Panc1 (cell line): ENCODE measurements around the gene TENM3. TPM values are rescaled to one million over a fixed set of nuclear protein-coding genes. Genes with fewer than 3 reads are reported as not detected.

Experiments
- ATAC-seq: fragments of 200-7000 bp; cut with Tn5 transposase; 2 replicates; pipeline ENCODE4 v1.9.1; 2020; ENCODE audit warnings: mild to moderate bottlenecking, moderate library complexity
- BruUV-seq: library from RNA; stranded (reverse); fragments of 400-500 nt; replicated peaks from 2 replicates; lab custom pipeline; 2021; lab: Mats Ljungman, UMichigan
- CTCF ChIA-PET: fragments of 300-600 bp; sonication (Branson Sonifier 250); formaldehyde crosslinking; loops from one replicate; lab custom pipeline; 2022; ENCODE audit warnings: antibody characterized with exemption; lab: Charles Lee
- POLR2A ChIA-PET: fragments of 300-600 bp; sonication (Branson Sonifier 250); formaldehyde crosslinking; loops from one replicate; lab custom pipeline; 2022; ENCODE audit warnings: antibody characterized with exemption; lab: Charles Lee
- DNase-seq: peaks from one replicate; pipeline ENCODE4 v3.0.0-alpha.2; 2010; ENCODE audit warnings: low read depth, low spot score
- H3K27ac ChIP-seq: 2 replicates; pipeline ENCODE4 v1.5.1; 2011; ENCODE audit warnings: mild to moderate bottlenecking, low read length, inconsistent platforms
- H3K27me3 ChIP-seq: fragments of 200-500 bp; sonication (Bioruptor generic); 2 replicates; pipeline ENCODE4 v1.6.0; 2014; ENCODE audit warnings: low read length, inconsistent platforms; ENCODE audit not compliant: control insufficient read depth, insufficient read depth
- H3K36me3 ChIP-seq: fragments of 200-500 bp; sonication (Bioruptor generic); 2 replicates; pipeline ENCODE4 v1.5.1; 2014; ENCODE audit warnings: inconsistent platforms, mild to moderate bottlenecking, low read length, moderate library complexity; ENCODE audit not compliant: control insufficient read depth, insufficient read depth
- H3K4me1 ChIP-seq: 2 replicates; pipeline ENCODE4 v1.5.1; 2011; ENCODE audit warnings: inconsistent platforms, mild to moderate bottlenecking, low read length, moderate library complexity; ENCODE audit not compliant: control insufficient read depth, insufficient read depth
- H3K4me3 ChIP-seq, 2 experiments: 2 replicates each; pipeline ENCODE4 v1.5.1; 2011 to 2012; ENCODE audit warnings: low read depth in 2 of 2, low read length in 2 of 2, mild to moderate bottlenecking in 2 of 2, inconsistent platforms in 1 of 2, moderate library complexity in 1 of 2
- H3K9me3 ChIP-seq: fragments of 200-500 bp; sonication (Bioruptor generic); 2 replicates; pipeline ENCODE4 v1.5.1; 2014; ENCODE audit warnings: low read depth, mild to moderate bottlenecking, inconsistent platforms, low read length, moderate library complexity; ENCODE audit not compliant: control insufficient read depth, insufficient read depth
- CTCF ChIP-seq: fragments of 450-650 bp; IDR thresholded peaks from 2 replicates; pipeline ENCODE4 v1.5.1; 2017; ENCODE audit warnings: mild to moderate bottlenecking
- POLR2AphosphoS5 ChIP-seq: IDR thresholded peaks from 2 replicates; pipeline ENCODE4 v1.6.1; 2012; ENCODE audit warnings: mild to moderate bottlenecking, low read depth, low read length, moderate library complexity
- REST ChIP-seq, 2 experiments: IDR thresholded peaks; 2 replicates each; pipeline ENCODE4 v1.6.1; 2011 to 2012; ENCODE audit warnings: low read depth in 2 of 2, control low read depth in 1 of 2, low read length in 1 of 2, mild to moderate bottlenecking in 1 of 2, moderate library complexity in 1 of 2; ENCODE audit not compliant: insufficient read depth in 1 of 2
- SIN3A ChIP-seq: IDR thresholded peaks from 2 replicates; pipeline ENCODE4 v1.6.1; 2012; ENCODE audit warnings: low read depth, mild to moderate bottlenecking, low read length, moderate library complexity, borderline replicate concordance; ENCODE audit not compliant: insufficient read depth
- TCF7L2 ChIP-seq: IDR thresholded peaks from 2 replicates; pipeline ENCODE4 v1.6.1; 2011; ENCODE audit warnings: mild to moderate bottlenecking, low read depth, low read length, inconsistent platforms
- in situ Hi-C: cut with HindIII; loops from 2 replicates; pipeline ENCODE4 v1.10.0; 2016; ENCODE audit warnings: low sequenced_read_pairs, low pct_unique_long_range_greater_than_20kb
- intact Hi-C: fragments of 100-400 bp; cut with micrococcal nuclease; formaldehyde crosslinking; loops from one replicate; pipeline ENCODE4 v1.10.0; 2022; ENCODE audit not compliant: unreplicated experiment
- total RNA-seq: library from RNA; stranded (reverse); gene quantifications from one replicate; pipeline ENCODE4 v1.2.1, GENCODE V29; 2021; ENCODE audit not compliant: unreplicated experiment

Gene TENM3
- total RNA-seq, 1 experiment from 2014 or later = 0.95 TPM

GRCh38 chr4:182801636-182802035 lies 558.4 kb downstream of the TENM3 start:
- no peak for ATAC-seq
- in situ Hi-C loops (no loop called here), intact Hi-C loops (loop anchor here (5.0 kb wide), 1 partner anchor 324 kb away; no protein-coding TSS in a partner anchor)
- POLR2A ChIA-PET = no interaction called here
- no peak for TF ChIP-seq REST (IDR thresholded peaks at IDR 0.05; ENCODE audit: insufficient read depth in 1 of 2, low read depth in 2 of 2, low read length in 1 of 2)
- no peak for TF ChIP-seq SIN3A
- TF ChIP-seq CTCF = no peak
- no peak for TF ChIP-seq POLR2AphosphoS5
- TF ChIP-seq TCF7L2 = no peak
- BruUV-seq = no TSS peak
- Histone ChIP-seq H3K36me3 (no peaks in the 10 kb centered on the region), H3K4me1 (no peaks in the 10 kb centered on the region), H3K4me3 (no peak overlapping the region), H3K27ac (no peak overlapping the region), H3K27me3 (no peaks in the 10 kb centered on the region), H3K9me3 (no peaks in the 10 kb centered on the region)
- CTCF ChIA-PET = no interaction called here
- no peak for DNase-seq

GRCh38 chr4:182802621-182803020 lies 559.4 kb downstream of the TENM3 start:
- no peak overlapping the region for H3K4me3 ChIP-seq
- H3K36me3 ChIP-seq = no peaks in the 10 kb centered on the region
- H3K9me3 ChIP-seq = no peaks in the 10 kb centered on the region
- ChIA-PET POLR2A (no interaction called here), CTCF (interaction anchor here (0.9 kb wide), 1 partner anchor 316 kb away, joined by 3 read pairs; no protein-coding TSS in a partner anchor)
- DNase-seq = no peak
- intact Hi-C loops (loop anchor here (5.0 kb wide), 1 partner anchor 325 kb away; no protein-coding TSS in a partner anchor), in situ Hi-C loops (no loop called here)
- ATAC-seq = no peak
- H3K4me1 ChIP-seq = no peaks in the 10 kb centered on the region
- TF ChIP-seq POLR2AphosphoS5 (no peak), TCF7L2 (no peak), SIN3A (no peak), REST (IDR thresholded peaks at IDR 0.05; ENCODE audit: insufficient read depth in 1 of 2, low read depth in 2 of 2, low read length in 1 of 2) (no peak), CTCF (no peak)
- H3K27me3 ChIP-seq = no peaks in the 10 kb centered on the region
- H3K27ac ChIP-seq = no peak overlapping the region
- BruUV-seq = no TSS peak
